Measurements from ENCODE around the gene IVD. TPM values are rescaled to one million over a fixed set of nuclear protein-coding genes. Genes with fewer than 3 reads are reported as not detected.

Gene IVD
- total RNA-seq, 1 donor from 2014 or later: 115 TPM

DNA sequence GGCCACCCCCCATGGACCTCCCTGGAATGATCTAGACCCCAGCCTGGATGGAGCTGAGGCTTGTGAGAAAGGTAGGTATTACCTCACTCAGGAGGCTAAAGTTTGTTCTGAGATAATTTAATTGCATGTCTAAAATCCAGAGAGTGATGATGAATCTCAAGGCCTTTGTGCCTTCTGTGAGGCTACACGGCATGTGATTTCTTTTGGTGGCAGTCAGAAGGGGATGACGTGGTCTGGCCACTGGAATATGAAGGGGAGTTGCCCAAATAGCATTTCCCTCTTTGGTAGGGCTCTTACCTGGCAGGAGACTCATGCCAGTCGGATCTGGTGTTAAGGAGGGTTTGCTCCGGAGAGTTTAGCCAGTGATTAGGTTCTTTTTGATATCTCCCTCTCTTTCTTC is 37.7 kb downstream of the IVD start:
- no peaks in the 10 kb centered on the region for H3K9me3 ChIP-seq
- no peak overlapping the region for H3K4me3 ChIP-seq
- DNase-seq: no peak
- no peak for ATAC-seq
- TF ChIP-seq, protein P1, sequence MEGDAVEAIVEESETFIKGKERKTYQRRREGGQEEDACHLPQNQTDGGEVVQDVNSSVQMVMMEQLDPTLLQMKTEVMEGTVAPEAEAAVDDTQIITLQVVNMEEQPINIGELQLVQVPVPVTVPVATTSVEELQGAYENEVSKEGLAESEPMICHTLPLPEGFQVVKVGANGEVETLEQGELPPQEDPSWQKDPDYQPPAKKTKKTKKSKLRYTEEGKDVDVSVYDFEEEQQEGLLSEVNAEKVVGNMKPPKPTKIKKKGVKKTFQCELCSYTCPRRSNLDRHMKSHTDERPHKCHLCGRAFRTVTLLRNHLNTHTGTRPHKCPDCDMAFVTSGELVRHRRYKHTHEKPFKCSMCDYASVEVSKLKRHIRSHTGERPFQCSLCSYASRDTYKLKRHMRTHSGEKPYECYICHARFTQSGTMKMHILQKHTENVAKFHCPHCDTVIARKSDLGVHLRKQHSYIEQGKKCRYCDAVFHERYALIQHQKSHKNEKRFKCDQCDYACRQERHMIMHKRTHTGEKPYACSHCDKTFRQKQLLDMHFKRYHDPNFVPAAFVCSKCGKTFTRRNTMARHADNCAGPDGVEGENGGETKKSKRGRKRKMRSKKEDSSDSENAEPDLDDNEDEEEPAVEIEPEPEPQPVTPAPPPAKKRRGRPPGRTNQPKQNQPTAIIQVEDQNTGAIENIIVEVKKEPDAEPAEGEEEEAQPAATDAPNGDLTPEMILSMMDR (IDR thresholded peaks at IDR 0.05): no peak
- H3K27me3 ChIP-seq: no peaks in the 10 kb centered on the region
- intact Hi-C loops (cut with DNase I): no loop called here
- H3K36me3 ChIP-seq: no peaks in the 10 kb centered on the region
- peak overlapping the region; percentile 36 for H3K27ac ChIP-seq
- H3K4me1 ChIP-seq: peaks cover 43% of the 10 kb centered on the region

DNA sequence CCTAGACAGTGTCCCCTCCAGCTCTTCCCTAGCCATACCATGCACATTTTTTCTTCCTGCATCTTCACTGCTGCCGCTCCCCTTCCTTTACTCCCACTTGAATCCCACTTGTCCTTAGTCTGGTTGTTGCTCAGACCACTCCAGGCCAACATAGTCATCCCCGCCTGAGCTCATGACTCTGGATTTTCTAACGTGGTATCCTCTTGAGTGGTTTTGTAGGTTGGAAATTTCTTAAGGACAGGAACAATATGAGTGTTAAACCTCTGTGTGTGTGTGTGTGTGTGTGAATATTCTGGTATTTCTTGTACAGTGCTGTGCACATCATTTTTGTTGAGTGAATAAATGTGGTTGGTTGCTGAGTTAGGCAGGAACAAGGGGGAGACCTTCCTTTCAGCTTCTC is 38.3 kb downstream of the IVD start:
- DNase-seq (no peak), ATAC-seq (no peak)
- TF ChIP-seq, protein P1 (IDR thresholded peaks at IDR 0.05): no peak
- no peaks in the 10 kb centered on the region for H3K36me3 ChIP-seq
- no peaks in the 10 kb centered on the region for H3K27me3 ChIP-seq
- intact Hi-C loops (cut with DNase I): no loop called here
- H3K9me3 ChIP-seq: no peaks in the 10 kb centered on the region
- no peak overlapping the region for H3K4me3 ChIP-seq
- peak overlapping the region; percentile 36 for H3K27ac ChIP-seq
- peaks cover 43% of the 10 kb centered on the region for H3K4me1 ChIP-seq

DNA sequence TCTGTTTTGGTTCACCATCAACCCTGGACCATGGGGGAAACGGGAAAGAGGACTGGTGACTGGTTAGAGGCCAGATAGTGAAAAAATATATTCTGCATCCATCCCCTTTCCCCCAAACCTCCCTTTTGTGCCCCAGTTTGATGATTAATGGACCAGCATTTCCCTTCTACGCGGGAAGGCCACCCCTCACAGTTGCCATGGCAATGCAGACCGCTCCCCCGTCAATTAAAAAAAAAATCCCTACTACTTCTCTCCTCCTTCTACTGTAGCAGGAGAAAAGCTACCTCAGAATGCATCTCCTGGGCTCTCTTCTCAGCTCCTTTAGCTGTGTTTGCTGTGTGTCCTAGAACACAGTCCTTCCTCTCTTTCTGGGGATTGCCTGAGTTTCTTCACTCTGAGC is 39.1 kb downstream of the IVD start:
- H3K36me3 ChIP-seq: no peaks in the 10 kb centered on the region
- DNase-seq: no peak
- H3K9me3 ChIP-seq: no peaks in the 10 kb centered on the region
- no peak for ATAC-seq
- H3K27me3 ChIP-seq: no peaks in the 10 kb centered on the region
- peaks cover 41% of the 10 kb centered on the region for H3K4me1 ChIP-seq
- TF ChIP-seq, protein P1 (IDR thresholded peaks at IDR 0.05): no peak
- intact Hi-C loops (cut with DNase I): no loop called here
- no peak overlapping the region for H3K27ac ChIP-seq
- H3K4me3 ChIP-seq: no peak overlapping the region

DNA sequence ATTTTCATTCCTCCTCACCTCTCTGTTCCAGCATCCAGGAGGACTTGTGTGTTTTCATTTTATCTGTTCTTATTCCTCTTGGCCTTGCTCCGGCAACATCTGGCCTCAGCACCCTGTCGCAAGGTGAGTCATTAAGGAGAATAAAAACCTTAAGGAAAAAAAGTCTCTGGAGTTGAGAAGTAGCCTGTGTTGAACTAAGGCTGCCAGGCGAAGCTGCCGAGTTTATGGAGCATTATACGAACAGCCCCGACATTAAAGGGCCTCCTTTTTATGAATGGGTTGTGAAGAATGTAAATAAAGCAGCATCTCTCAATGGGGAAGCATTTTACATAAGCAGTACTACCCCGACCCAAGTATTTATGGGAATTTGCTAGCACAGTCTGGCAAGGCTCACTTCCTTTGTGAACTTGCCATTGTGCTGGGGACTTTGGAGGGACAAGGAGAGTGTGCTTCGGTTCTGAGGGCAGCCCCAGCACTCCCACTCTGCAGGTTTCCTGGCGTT is 39.9 kb downstream of the IVD start:
- H3K27me3 ChIP-seq: no peaks in the 10 kb centered on the region
- peaks cover 41% of the 10 kb centered on the region for H3K4me1 ChIP-seq
- H3K9me3 ChIP-seq: no peaks in the 10 kb centered on the region
- TF ChIP-seq, protein P1 (IDR thresholded peaks at IDR 0.05): no peak
- intact Hi-C loops (cut with DNase I): no loop called here
- no peak for ATAC-seq
- no peak overlapping the region for H3K4me3 ChIP-seq
- no peak overlapping the region for H3K27ac ChIP-seq
- no peak for DNase-seq
- no peaks in the 10 kb centered on the region for H3K36me3 ChIP-seq

DNA sequence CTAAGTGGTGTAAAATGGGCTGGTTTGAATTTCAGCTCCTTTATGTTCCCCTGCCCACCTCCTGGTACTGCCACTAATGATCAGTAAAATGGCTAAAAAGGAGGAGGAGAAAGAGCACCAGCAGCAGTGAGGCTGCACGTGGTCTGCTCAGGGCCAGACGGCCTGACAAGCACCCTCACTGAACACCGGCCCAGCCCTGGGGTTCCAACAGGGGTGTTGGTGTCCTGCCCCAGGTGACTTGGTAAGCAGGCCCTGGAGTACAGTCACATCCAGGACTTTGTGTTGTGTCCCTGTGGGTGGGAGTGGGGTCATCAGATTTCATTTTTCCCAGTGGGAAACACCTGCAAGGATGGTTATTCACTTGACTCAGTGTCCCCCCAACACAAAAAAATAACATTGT is 40.5 kb downstream of the IVD start:
- Histone ChIP-seq H3K36me3 (no peaks in the 10 kb centered on the region), H3K27ac (no peak overlapping the region), H3K4me1 (peaks cover 41% of the 10 kb centered on the region), H3K9me3 (no peaks in the 10 kb centered on the region), H3K27me3 (no peaks in the 10 kb centered on the region), H3K4me3 (no peak overlapping the region)
- TF ChIP-seq, protein P1 (IDR thresholded peaks at IDR 0.05): no peak
- DNase-seq (no peak), ATAC-seq (no peak)
- intact Hi-C loops (cut with DNase I): no loop called here

DNA sequence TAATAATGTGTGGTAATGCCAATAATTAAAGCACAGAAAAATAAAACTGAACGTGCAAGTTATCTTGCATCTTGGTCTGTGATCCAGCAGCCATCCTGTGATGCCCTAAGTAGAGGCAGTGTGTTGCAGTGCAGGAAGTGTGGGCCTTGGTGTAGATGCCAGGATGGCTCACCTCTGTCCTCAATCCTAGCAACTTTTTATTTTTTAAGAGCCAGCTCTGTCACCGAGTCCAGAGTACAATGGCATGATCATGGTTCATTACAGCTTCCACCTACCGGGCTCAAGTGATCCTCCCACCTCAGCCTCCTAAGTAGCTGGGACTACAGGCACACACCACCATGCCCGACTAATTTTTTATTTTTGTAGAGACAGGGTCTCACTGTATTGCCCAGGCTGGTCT is 42.8 kb downstream of the IVD start:
- DNase-seq (no peak), ATAC-seq (no peak)
- no peak overlapping the region for H3K4me3 ChIP-seq
- H3K9me3 ChIP-seq: no peaks in the 10 kb centered on the region
- H3K4me1 ChIP-seq: peaks cover 41% of the 10 kb centered on the region
- intact Hi-C loops (cut with DNase I): no loop called here
- H3K27me3 ChIP-seq: no peaks in the 10 kb centered on the region
- no peaks in the 10 kb centered on the region for H3K36me3 ChIP-seq
- TF ChIP-seq, protein P1 (IDR thresholded peaks at IDR 0.05): no peak
- no peak overlapping the region for H3K27ac ChIP-seq
